H1 (cell line): Measurements from ENCODE around the gene CRACDL. TPM values are rescaled to one million over a fixed set of nuclear protein-coding genes. Genes with fewer than 3 reads are reported as not detected.

Source experiments
- EP300 ChIP-seq, 2 experiments: IDR thresholded peaks; 1 replicate in 1 of 2; 2 replicates in 1 of 2; pipeline ENCODE4 v1.6.1; 2011 to 2012; ENCODE audit warnings: low read depth in 2 of 2, low read length in 2 of 2, mild to moderate bottlenecking in 2 of 2, borderline replicate concordance in 1 of 2, inconsistent platforms in 1 of 2, moderate library complexity in 1 of 2
- HDAC2 ChIP-seq, 2 experiments: fragments of 300-600 bp in 1 of 2; sonication (generic) in 1 of 2; IDR thresholded peaks; 2 replicates each; pipeline ENCODE4 v1.6.1; 2011 to 2012; ENCODE audit warnings: low read depth in 2 of 2, low read length in 2 of 2, mild to moderate bottlenecking in 2 of 2, moderate library complexity in 2 of 2, borderline replicate concordance in 1 of 2, inconsistent platforms in 1 of 2
- JUN ChIP-seq: IDR thresholded peaks from 2 replicates; pipeline ENCODE4 v1.6.1; 2011; ENCODE audit warnings: low read depth, mild to moderate bottlenecking, improper control_type of control experiment, low read length
- JUND ChIP-seq: IDR thresholded peaks from 2 replicates; pipeline ENCODE4 v1.6.1; 2011; ENCODE audit warnings: mild to moderate bottlenecking, improper control_type of control experiment, low read length
- RAD21 ChIP-seq, 2 experiments: IDR thresholded peaks in 1 of 2; conservative IDR thresholded peaks in 1 of 2; 2 replicates each; pipeline ENCODE4 v1.6.1; 2011; ENCODE audit warnings: low read depth in 2 of 2, low read length in 2 of 2, improper control_type of control experiment in 1 of 2, inconsistent platforms in 1 of 2, mild to moderate bottlenecking in 1 of 2, moderate library complexity in 1 of 2
- ZNF274 ChIP-seq: IDR thresholded peaks from 2 replicates; pipeline ENCODE4 v1.7.0; 2012; ENCODE audit warnings: low read length, borderline replicate concordance; ENCODE audit errors: extremely low read depth
- polyA plus RNA-seq, 7 experiments: library from polyadenylated mRNA; depleted of rRNA in 3 of 7; stranded (reverse) in 5 of 7; unstranded in 2 of 7; fragments of >200 nt in 5 of 7; fragments of 200-250 nt in 2 of 7; gene quantifications; 1 replicate in 5 of 7; 2 replicates in 1 of 7; 4 replicates in 1 of 7; pipeline versions ENCODE4 v1.2.1 to v1.2.3, GENCODE V29; 2011 to 2013; ENCODE audit warnings: missing spikeins in 2 of 7, mixed read lengths in 2 of 7
- total RNA-seq: library from RNA; stranded (reverse); fragmentation: NEBNext Ultra II Directional; extraction: Animal tissue kit (Norgen Biotek cat#: 25700); gene quantifications from 2 replicates; pipeline ENCODE4 v1.2.1, GENCODE V29; 2021

The CRACDL gene
- total and polyA plus RNA-seq, 2 of the 8 experiments (the other 6 are each of a cell fraction or from before 2014, with no cell fraction given), result 0.07 to 0.38 TPM

DNA sequence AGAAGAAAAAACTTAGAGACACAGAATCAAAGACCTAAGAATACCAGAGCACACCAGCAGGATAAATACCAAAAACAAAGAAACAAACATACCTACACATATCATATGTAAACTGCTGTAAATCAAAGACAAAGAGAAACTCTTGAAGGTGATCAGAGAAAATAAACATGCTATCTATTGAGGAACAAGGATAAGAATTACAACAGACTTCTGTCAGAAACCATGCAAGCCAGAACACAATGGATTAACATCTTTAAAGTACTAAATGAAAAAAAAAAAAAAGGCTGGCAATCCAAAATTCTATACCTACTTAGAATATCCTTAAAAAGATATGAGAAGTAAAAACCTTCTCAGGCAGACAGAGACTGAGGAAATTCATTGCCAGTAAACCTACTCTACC, 153.5 kb downstream of the CRACDL start (continued):
- TF ChIP-seq HDAC2 (IDR thresholded peaks at IDR 0.05; ENCODE audit: borderline replicate concordance in 1 of 2, low read depth in 2 of 2, low read length in 2 of 2), result no peak
- TF ChIP-seq JUND, result no peak
- no peak for TF ChIP-seq JUN
- TF ChIP-seq EP300 (IDR thresholded peaks at IDR 0.05; ENCODE audit: borderline replicate concordance in 1 of 2, low read depth in 2 of 2, low read length in 2 of 2), result no peak
- no peak for TF ChIP-seq ZNF274
- TF ChIP-seq RAD21 (IDR thresholded peaks at IDR 0.05 in 1 of 2, conservative IDR thresholded peaks at IDR 0.05 in 1 of 2; ENCODE audit: low read depth in 2 of 2, low read length in 2 of 2), result no peak
